Activated CD8-positive, alpha-beta memory T cell treated with anti-CD3 and anti-CD28 coated beads for 24 hours (primary cell): ENCODE measurements around the gene AK4.
"Not testable (repeated sequence)": the region's sequence is repeated elsewhere in the genome, so short reads cannot be mapped to it uniquely, and the experiment has no call there.

Source experiments
- DNase-seq: peaks from one replicate; pipeline ENCODE4 v3.0.0-alpha.2; 2020

Gene AK4

DNA sequence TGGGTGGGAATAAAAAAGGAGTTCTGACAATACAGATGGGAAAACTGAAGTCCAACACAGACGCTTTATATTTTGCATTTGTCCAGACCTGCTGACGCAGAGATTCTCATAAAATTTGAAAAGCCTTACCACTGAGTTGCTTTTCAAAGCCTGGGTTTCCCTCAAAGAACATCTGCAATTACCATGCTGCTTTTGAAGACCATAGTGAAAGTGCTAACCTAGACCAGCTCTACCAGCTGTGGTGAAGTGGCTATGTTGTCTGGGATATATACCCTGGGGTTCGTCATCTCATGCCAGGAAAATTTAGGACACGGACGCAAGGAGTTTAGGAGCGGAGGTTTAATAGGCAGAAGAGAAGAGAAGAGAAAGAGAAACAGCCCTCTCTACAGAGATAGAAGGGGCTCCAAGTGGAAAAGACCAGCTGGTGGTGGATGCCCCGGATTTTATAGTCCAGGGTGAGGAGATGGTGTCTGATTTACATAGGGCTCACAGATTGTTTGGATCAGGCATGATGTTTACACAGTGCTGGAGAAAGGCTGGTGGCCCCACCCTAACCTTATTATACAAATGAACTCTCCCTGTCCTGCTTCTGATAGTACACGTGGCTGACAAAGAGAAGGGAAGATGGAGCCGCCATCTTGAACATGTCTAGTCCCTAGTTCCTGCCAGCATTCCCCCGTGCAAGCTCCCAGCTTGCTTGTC, 73.8 kb downstream of the AK4 start:
- DNase-seq: no peak

DNA sequence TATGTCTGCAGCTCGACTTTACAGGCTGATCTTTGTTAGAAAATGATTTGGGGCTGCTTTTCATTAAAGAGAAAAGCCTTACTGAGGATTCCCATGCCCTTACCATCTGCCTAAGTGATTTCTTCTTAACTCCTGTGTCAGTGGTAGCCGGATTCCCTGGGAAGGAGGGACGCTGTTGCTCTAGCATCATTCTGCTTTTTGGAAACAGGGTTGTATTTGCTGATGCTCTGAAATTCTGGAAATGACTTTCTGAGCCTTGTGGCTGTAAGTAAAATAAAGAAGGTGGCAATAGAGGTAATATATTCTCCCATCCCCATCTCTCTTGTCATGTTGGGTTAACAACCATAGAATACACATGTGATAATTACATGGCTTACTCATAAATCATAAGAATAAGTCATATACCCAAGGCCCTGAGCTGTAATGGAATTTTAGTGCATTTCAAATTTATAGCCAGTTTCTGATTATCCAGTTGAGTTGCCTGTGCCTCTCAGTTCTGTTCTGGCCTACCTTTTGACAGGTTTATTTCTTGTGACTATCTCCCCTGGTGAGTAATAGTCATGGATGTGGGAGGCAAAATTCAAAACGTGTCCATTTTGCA, 74.4 kb downstream of the AK4 start:
- DNase-seq: no peak

DNA sequence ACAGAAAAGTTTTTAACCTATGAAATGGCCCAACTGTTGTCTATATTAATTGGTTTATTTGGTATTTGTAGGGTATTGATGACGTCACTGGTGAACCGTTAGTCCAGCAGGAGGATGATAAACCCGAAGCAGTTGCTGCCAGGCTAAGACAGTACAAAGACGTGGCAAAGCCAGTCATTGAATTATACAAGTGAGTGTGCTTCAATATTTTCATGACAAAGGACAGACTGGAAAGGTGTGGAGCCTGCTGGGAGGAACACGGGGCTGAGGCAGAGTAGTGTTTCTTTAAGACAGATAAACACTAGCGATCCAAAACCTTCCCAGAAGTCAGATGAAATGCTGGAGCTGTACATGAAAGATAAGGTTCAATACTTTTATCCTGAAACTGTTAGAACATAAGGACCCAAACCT, 76.7 kb downstream of the AK4 start:
- no peak for DNase-seq

DNA sequence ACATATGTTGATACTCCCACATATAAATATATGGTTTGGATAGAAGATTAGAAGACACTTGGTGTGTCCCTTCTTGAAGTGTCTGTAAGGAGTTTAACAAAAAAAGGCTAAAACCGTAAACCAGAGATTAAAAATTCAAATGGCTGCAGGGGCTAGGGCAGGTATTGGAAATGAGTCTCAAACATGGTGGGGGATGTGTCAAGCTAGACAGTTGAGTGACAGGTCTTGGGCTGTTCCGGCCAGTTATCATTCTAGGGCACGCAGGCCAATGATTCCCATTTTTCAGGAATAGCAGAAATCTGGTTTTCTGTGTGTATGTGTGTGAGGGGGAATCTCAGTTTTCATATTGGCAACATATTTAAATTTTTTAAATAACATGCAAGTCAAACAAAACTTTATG, 77.2 kb downstream of the AK4 start:
- DNase-seq: no peak

DNA sequence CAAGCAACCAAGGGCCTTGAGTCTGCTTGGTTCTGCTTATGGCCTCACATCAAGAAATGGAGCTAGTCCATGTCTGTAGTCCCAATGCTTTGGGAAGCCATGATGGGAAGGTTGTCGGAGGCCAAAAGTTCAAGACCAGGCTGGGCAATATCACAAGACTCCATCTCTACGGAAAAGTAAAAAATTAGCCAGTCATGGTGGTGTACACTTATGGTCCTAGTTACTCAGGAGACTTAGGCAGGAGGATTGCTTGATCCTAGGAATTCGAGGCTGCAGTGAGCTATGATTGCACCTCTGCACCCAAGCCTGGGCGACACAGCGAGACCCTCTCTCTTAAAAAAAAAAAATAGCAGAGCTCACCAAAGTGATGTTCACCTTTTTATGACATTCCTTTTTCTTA, 81.2 kb downstream of the AK4 start:
- no peak for DNase-seq

DNA sequence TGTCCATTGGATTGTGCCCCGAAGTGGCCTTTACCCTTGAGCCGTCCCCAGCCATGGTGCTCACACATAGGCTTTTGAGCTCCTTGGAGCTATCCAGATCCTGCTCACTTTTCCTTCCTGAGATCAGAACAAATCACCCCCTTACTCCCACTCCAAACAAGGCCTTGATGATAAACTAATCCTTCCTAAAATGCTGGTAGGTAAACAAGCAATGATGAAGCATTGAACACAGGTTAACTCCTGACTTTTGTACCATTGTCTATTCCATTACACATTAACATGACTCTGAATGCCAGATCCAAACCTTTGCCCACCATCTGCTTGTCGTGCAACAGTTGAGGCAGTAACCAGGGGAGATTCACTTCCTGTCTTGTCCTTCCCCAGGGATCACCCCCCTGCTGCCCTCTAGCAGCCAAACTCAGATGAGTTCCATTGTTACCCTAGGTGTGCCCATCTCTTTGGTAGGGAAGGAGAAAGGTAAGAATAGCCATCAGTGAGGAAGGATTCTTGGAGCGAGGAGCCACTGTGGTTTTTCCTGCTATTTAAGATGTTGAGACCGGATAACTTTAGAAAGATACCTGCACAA, 81.8 kb downstream of the AK4 start:
- no peak for DNase-seq

DNA sequence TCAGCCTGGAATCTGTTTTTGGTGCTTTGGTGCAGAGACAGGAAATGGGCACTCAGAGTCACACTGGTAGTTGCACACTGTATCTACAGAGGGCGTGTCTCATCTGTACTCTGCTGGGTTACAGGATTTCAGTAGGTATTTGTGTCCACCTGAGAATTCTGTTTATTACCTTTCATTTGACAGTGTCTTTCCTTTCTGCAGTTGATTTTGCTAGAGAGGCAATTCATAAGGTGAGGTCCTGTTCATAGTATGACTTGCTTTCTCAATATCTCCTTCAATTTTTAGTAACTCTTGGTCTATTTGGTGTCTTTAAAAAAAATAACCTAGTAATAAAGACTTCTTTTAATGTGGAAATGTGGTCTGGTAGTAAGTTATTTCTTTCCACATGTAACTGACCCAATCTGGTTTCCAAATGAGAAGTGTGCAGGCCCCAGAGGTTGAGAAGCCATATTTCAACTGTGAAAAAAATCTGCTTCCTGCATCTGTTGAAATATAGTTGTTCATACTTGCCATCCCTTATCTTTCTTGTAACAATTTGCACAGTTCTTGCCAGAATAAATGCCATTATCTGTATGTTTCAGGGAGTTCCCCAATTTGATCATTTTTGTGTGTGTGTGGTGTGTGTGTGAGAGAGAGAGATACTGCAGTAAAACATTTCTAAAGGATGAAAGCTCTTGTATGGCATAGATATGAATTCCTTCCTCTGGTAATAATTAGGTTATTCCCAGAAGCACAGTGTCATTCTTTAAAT, 82.9 kb downstream of the AK4 start:
- DNase-seq: no peak

DNA sequence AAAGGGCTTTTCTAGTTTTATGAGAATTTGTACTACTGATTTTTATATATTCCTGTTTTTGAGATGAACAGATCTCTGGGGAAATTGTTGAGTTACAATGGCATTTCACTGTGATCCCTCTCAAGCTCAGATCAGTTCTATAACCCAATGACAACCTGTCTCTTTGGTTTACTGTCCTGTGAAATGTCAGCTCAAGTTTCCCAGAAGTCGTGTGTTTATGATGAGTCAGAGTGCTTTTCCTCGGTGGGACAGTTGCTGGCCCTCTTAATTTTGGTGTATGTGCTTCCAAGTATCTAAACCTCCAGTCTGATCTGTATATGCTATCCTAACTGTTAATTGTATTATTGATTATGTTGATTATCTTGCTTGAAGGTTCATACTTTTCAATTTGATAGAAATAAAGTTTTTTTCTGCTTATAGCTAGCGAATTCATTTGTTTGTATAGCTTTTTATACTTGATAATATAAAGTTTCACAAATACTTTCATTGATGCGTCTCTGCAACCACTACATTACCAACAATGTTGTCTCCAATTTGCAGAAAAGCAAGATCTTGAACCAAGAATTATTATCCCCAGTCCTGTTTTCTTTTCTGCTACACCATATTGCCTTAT, 83.8 kb downstream of the AK4 start:
- no peak for DNase-seq

DNA sequence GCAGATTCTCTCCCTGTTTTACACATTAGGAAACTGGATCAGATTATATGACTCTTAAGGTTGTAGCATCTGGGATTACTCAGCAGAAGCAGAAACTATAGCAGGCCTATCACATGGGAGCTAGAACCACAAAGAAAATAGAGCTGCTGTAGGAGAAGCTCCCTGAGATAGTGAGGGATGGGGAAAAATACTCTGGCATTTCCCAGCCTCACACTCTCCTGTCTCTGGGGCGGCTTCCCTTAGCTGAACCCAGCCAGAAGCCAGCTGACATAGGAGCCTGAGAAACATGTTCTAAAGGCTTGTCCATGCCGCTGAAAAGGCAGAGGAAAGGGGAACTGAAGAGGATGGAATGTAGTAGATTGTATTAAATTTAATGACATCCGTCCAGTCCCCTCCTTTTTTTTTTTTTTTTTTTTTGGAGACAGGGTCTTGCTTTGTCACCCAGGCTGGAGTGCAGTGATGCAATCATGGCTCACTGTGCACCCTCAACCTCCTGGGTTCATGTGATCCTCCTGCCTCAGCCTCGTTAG, 84.5 kb downstream of the AK4 start:
- DNase-seq: no peak

DNA sequence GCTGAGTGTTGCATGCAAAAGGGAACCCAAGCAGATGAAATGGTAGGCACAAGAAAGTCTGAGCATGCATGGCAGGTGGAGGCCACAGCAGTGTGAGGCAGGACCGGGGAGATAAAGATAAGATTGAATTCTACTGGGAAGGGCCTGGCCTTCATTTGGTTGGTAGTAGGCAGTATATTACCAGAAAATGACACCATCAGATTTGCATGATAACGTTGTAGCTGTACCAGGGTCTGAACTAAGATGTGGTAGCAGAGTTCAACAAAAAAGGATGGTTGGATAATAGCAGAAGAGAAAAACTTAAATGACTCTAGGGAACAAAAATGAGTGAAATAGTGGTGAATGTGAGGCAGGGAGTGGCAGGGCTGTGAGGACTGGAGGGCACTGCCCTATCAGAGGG, 85.8 kb downstream of the AK4 start:
- no peak for DNase-seq

DNA sequence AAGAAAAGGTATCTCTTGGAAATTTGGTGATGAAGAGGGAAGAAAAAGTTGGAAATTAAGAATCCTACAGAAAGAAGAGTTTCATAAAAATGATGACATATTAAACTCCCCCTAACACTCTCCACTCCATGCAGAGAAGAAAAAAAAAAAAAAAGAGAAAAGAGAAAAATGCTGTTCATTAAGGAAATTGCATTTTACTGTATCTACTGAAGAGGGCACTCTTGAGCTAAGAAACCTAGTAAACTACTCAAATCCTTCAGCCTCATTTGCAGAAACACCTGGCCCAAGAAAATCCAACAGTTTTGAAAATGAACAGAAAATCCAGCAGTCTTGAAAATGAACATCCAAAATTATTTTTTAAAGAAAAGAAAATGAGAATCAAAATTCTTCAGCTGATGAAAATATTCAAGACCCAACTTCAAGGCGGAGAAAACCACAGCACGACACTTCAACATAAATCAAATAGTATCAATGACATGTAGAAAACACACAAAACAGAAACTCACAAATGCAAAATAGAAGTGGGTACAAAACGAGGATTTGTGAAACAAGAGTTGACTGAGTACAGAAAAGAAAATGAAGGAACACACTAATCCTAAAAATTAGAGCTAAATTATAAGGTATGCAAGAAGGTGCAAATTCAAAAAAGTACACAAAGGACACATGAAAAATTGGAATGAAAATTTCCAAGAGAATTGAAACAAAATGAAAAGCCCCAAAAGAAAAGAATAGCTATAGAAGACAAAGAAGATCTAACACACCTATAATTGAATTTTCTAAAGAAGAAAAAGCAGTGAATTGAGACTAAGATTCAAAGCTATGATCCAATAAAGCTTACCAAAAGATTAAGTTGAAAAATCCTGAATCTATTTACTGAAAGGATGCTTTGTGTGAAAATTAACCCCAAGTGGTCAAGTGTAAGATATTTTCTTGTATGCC, 88.1 kb downstream of the AK4 start:
- DNase-seq: no peak

DNA sequence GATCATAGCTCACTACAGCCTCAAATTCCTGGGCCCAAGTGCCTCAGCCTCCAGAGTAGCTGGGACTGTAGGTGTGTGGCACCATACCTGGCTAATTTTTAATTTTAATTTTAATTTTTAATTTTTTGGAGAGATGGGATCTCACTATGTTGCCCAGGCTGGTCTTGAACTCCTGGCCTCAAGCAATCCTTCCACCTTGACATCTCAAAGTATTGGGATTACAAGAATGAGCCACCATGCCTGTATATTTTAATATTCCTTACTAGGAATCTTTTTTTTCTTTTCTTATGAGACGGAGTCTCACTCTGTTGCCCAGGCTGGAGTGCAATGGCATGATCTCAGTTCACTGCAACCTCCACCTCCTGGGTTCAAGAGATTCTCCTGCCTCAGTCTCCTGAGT, 89.1 kb downstream of the AK4 start:
- not testable (repeated sequence) for DNase-seq

DNA sequence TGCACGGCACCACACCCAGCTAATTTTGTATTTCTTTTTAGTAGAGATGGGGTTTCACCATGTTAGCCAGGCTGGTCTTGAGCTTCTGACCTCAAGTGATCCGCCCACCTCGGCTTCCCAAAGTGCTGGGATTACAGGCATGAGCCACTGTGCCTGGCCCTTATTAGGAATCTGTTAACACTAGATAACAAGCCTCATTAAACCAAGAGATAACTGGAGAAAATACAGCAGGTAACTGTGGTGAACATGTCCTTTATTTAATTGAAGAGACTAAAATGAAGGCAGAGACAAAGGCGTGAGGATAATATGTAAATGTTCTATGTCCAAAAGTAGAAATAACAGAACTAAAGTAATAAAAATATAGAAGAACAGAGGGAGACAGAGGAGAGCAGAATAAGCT, 89.5 kb downstream of the AK4 start:
- no peak for DNase-seq

DNA sequence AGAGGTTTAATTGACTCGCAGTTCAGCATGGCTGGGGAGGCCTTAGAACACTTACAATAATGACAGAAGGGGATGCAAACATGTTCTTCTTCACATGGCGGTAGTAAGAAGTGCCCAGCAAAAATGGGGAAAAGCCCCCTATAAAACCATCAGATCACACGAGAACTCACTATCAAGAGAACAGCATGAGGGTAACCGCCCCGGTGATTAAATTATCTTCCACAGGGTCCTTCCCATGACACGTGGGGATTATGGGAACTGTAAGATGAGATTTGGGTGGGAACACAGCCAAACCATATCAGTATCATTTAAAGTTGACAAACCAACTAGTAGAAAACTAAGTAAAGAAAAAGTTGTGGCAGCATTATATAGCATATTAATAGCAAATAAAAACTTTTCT, 90.0 kb downstream of the AK4 start:
- no peak for DNase-seq

DNA sequence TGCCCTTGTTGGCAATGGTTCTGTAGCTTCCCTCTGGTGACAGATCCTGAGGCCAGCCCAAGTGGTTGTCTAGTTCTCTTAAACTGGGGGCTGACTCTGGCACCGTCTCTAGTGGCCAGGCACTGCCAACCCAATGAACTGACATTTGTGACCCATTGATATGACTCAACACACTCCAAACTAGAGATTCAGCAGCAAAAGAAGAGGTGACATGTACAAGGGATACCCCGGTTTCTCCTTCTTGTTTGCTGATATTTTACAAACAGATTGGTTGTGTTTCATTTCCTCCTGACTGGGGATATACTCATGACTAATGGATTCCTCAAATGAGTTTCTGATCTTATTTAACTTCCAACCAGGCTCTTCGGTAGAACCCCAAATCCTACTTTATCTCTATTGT, 95.5 kb downstream of the AK4 start:
- no peak for DNase-seq

DNA sequence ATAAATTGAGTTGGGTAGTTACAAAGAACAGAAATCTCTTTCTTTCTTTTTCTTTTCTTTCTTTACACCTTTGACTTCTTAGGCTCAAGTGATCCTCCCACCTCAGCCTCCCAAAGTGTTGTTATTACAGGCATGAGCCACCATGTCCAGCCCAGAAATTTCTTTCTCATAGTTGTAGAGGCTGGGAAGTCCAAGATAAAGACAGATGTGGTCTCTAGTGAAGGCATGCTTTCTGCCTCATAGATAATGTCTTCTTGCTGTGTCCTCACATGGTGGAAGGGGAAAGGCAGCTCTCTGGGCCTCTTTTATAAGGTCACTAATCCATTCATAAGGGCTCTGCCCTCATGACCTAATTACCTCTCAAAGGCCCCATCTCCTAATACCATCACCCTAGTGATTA, 97.3 kb downstream of the AK4 start:
- DNase-seq: no peak

DNA sequence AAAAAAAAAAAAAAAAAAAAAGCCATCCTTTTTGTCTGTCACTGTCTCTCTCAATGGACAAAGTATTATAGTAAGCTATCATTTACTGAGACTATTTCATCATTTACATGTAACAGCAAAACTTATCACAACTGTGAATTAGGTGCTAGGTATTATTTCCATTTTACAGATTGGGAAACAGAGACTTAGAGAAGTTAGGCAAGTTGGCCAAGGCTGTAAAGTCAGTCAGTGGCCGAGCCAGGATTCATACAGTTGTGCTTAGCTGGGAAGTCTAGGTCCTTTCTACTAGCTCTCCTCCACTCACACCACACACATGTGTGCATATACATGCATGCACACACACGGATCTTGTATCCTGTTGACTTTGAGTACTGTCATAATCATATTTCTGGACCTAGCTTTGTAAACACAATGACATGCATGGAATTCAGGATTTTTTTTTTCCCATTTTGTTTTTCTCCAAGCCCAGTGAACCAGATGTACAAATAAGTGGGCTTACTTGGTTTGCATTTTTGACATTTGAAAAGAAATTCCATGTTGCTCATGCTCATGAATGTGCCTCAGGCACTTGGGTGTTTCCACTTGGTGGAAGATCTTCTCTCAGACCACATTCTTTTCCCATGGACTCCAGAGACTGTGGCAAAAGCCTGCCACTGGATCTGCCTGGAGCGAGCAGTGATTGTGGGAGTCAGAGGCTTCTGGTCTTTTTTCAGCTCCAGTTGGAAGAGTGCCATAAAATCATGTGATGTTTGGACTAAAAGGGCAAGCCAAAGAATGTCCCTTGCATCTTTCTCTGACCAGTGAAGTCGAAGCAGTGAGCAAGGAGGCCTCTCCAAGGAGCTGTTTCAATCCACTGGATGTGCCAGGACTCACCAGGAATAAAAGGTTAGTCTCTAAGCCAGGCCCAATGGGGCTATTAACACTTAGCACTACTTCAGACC, 99.7 kb downstream of the AK4 start:
- no peak for DNase-seq

DNA sequence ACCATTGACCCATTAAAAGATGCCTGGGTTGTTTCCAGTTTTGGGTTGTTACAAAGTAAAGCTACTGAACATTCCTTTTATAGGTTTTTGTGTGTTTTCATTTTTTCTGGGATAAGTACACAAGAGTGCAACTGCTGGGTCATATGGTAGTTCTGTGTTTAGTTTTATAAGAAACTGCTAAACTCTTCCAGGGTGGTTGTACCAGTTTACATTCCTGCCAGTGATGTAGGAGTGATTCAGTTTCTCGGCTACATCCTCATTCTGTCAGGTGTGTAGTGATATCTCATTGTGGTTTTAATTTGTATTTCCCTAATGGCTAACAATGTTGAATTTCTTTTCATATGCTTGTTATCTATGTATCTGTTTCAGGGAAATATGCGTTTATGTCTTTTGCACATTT, 102.8 kb downstream of the AK4 start:
- no peak for DNase-seq

DNA sequence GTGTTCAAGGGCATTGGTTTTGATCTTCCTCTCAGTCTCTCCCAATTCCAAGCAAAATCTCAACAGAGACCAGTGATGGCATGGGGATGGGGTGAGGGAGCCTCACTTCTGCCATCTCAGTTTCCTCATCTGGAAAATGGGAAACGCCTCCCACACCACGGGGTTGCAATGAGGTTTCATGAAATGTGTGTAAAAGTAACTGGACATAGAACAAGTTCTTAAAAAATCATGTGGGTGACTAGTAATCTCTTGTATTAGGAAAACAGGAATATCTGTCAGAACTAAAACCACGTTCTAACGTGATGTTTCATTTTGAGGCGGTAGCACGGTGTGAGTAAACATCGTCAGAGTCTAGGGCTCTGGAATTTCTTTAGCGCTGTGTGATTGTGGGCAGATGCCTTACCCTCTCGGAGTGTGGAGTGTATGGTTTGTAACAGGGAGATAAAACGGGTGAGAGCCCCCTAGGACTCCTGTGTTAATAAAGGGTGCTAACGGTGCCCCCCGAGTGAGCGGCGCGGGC, 105.9 kb downstream of the AK4 start:
- no peak for DNase-seq

DNA sequence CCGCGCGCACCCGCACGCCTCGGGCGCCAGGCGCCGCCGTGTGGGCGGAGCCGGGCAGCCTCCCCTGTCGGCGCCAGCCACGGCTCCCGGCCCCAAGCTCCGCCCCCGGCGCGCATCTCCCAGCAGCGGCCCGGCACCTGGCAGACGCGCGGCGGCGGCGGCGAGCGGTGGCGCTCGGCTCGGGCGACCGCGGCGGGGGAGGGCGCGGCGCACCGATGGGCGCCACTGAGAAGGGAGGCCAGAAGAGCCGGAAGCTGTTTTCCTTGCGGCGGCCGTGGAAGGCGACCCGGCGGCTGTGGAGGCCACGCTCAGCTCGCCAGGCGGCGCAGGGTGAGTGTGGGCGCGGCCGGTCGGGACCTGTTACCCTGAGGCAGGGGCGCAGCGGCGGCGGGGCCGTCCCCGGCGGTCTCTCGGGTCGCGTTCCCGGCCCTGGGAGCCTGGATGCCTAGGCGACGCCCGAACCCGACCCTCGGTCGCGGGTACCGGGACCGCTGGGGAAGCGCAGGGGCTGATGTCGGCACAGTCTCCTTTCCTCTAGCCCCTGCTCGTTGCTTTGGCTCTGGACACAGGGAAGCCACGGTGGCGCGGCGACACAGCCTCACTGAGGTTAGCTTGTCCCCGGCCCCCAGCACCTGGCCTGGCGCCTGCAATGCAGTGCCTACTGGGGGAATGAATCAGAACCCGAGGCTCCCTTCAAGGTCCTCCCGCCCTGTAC, 106.5 kb downstream of the AK4 start:
- DNase-seq: peak; percentile 92
